ENCODE results near the gene ECPAS. TPM values are rescaled to one million over a fixed set of nuclear protein-coding genes. Genes with fewer than 3 reads are reported as not detected.
"Not testable (repeated sequence)": the region's sequence is repeated elsewhere in the genome, so short reads cannot be mapped to it uniquely, and the experiment has no call there.

ECPAS gene
- total RNA-seq, 2 donors from 2014 or later: 57.5 to 95.7 TPM

DNA sequence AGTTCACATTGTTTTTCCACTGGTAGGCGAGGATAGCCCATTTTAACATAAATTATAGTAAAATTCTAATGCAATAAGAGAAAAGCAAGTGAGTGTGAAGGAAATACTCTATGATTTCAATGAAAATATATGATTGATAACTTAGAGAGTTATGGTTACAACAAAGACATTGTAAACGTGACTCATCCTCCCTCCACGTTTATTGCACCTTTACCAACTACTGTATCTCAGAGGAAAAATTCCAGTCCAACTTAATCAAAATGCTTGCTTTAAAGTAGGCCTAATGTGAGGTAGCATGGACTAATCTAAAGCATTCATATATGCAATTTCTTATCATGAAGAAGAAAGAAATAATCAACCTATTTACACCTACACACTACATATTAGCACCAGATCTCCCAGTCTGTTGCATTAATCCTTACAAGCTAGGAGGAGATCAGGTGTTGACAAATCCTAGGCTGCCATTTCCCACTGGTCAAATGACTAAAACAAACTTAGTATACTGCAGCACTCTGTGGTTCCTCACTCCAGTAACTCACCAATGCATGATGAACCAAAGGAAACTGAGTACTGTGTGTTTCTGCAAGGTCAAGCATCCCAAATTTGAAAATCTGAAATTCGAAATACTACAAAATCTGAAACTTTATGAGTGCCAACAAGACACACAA lies 41.7 kb downstream of the ECPAS start:
- Mint-ChIP-seq H3K9me3 (no peaks in the 10 kb centered on the region), H3K27ac (no peak overlapping the region), H3K36me3 (peaks cover 23 to 29% of the 10 kb centered on the region in 2 donors)
- ATAC-seq: no peak
- no peak for DNase-seq (ENCODE audit: low spot score in 2 of 2)

GRCh38 chr9:111440226-111440625 lies 44.0 kb downstream of the ECPAS start:
- H3K36me3 Mint-ChIP-seq: peaks cover 21 to 27% of the 10 kb centered on the region in 2 donors
- no peak for DNase-seq (ENCODE audit: low spot score in 2 of 2)
- no peak overlapping the region for H3K27ac Mint-ChIP-seq
- ATAC-seq: no peak
- H3K9me3 Mint-ChIP-seq: no peaks in the 10 kb centered on the region

DNA sequence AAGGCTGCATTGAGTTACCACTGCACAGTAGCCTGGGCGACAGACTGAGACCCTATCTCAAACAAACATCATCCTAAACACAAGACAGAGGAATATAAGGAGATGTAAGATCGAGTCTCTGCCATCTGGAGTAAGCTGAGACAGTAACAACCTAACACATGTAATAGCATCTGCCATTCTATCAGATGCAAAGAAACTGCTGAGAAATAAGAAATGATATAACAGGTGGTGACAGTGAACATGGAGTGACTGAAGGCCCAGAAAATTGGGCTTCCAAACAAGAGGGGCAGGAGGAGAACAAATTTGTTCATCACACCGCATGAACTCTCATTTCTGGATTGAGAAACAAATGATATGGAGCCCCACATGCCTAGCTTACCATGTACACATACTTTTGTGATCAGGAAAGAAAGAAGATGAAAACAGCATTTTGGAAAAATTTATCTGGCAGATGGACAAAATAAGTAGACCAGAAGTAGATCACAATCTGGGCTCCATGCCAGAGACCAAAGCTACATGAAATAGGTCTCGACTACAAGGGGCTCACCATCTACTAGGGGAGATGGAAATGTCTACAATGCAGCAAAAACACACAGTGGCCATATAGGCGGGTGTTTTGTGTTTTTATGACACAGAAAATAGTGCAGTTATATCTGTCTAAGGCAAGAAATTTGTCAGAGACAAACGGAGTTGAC lies 45.5 kb downstream of the ECPAS start:
- Mint-ChIP-seq H3K9me3 (no peaks in the 10 kb centered on the region), H3K27ac (peak overlapping the region in 1 of 2 donors; percentile 57), H3K36me3 (peaks cover 13 to 22% of the 10 kb centered on the region in 2 donors)
- DNase-seq (ENCODE audit: low spot score in 2 of 2) (no peak), ATAC-seq (no peak)

DNA sequence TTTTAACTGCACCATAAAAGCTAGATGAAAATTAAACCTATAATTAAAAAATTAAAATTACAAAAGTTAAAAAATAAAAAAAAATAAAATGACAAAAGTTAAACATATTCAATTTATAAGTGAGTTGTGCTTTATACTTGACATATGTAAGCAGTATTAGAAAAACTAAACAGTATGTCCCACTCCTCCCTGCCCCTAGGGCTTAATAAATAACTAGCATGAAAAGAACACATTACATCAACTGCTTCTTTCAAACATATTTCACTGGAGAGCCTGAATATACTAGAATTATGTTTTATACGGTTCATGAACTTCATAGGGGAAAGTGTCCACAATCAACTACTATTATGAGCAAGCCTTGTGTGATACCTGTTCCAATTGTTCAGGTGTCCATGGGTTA lies 47.6 kb downstream of the ECPAS start:
- H3K27ac Mint-ChIP-seq: no peak overlapping the region
- ATAC-seq (no peak), DNase-seq (ENCODE audit: low spot score in 2 of 2) (no peak)
- peaks cover 15 to 24% of the 10 kb centered on the region in 2 donors for H3K36me3 Mint-ChIP-seq
- H3K9me3 Mint-ChIP-seq: no peaks in the 10 kb centered on the region

- no peak overlapping the region for H3K27ac Mint-ChIP-seq
- DNase-seq (ENCODE audit: low spot score in 2 of 2) (no peak), ATAC-seq (no peak)
- peaks cover 15 to 16% of the 10 kb centered on the region in 2 donors for H3K36me3 Mint-ChIP-seq
- H3K9me3 Mint-ChIP-seq: no peaks in the 10 kb centered on the region
Observed at GRCh38 chr9:111433082-111433481, 51.1 kb downstream of the ECPAS start.

- Mint-ChIP-seq H3K36me3 (peaks cover 16 to 26% of the 10 kb centered on the region in 2 donors), H3K9me3 (no peaks in the 10 kb centered on the region), H3K27ac (no peak overlapping the region)
- DNase-seq (ENCODE audit: low spot score in 2 of 2) (no peak), ATAC-seq (no peak)
Observed at GRCh38 chr9:111431684-111432083, 52.5 kb downstream of the ECPAS start.

- Mint-ChIP-seq H3K36me3 (peaks cover 12 to 36% of the 10 kb centered on the region in 2 donors), H3K27ac (no peak overlapping the region), H3K9me3 (no peaks in the 10 kb centered on the region)
- ATAC-seq (no peak), DNase-seq (ENCODE audit: low spot score in 2 of 2) (no peak)
Observed at GRCh38 chr9:111429175-111429574, 55.0 kb downstream of the ECPAS start.

DNA sequence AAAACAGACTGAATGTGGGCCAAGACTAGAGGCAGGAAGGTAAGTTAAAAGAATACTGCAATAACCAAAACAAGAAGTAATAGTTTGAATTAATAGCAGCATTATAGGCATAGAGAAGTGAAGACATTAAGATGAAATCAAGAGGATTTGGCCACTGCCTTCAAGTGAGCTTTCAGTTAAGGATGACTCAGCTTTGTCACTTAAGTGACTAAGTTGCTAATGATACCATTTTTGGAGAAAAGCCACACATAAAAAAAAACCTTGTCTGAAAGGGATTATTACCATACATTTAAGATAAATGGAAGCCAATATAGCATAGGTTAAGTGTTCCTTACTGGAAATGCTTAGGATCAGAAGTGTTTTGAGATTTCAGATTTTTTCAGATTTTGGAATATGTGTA lies 57.0 kb downstream of the ECPAS start:
- DNase-seq (ENCODE audit: low spot score in 2 of 2) (no peak), ATAC-seq (peak; percentile 48 to 66)
- Mint-ChIP-seq H3K9me3 (no peaks in the 10 kb centered on the region), H3K27ac (peak overlapping the region; percentile 24 to 44), H3K36me3 (peaks cover 13 to 42% of the 10 kb centered on the region in 2 donors)

- DNase-seq (ENCODE audit: low spot score in 2 of 2): no peak
- no peak for ATAC-seq
- H3K9me3 Mint-ChIP-seq: no peaks in the 10 kb centered on the region
- no peak overlapping the region for H3K27ac Mint-ChIP-seq
- peaks cover 8 to 34% of the 10 kb centered on the region in 2 donors for H3K36me3 Mint-ChIP-seq
Observed at GRCh38 chr9:111423389-111423788, 60.8 kb downstream of the ECPAS start.

DNA sequence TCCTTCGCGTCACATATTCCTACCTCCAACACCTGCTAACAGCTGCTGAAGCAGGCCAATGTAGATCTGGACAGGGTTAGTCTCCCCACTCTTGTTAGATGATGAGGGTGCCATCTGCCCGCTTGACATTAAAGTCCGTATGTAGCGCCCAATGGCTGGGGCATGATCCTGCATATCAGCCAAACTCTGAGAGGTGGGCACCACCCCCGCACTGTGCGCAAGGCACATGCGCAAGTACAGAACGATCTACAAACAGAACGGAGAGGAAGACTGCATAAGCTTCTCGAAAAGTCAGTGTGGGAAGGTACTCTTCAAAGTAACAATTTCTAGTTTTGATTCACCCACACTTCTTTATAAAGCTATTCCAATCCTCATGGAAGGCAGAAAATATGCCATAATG lies 69.8 kb downstream of the ECPAS start:
- no peak for DNase-seq (ENCODE audit: low spot score in 2 of 2)
- ATAC-seq: no peak

GRCh38 chr9:111413996-111414395 lies 70.2 kb downstream of the ECPAS start:
- DNase-seq (ENCODE audit: low spot score in 2 of 2) (no peak), ATAC-seq (no peak)
- Mint-ChIP-seq H3K27ac (no peak overlapping the region), H3K9me3 (no peaks in the 10 kb centered on the region), H3K36me3 (peaks cover 28 to 35% of the 10 kb centered on the region in 2 donors)

More for the DNA sequence above, 69.8 kb downstream of the ECPAS start:
- Mint-ChIP-seq H3K9me3 (no peaks in the 10 kb centered on the region), H3K27ac (peak overlapping the region in 1 of 2 donors; percentile 55), H3K36me3 (peaks cover 28 to 35% of the 10 kb centered on the region in 2 donors)

DNA sequence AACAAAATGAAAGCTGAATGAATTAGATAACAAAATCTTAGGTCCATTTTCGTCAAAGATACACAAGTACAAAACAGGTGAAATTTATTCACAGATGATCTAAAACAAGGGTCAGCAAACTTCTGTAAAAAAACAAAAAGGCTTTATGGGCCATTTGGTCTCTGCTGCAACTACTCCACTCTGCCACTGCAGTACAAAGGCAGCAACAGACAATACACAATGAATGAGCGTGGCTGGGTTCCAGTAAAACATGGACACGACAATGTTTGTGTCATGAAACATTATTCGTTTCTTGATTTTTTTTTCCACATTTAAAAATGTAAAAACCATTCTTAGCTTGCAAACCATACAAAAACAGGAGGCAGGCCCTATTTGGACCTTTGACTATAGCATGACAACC lies 71.9 kb downstream of the ECPAS start:
- H3K36me3 Mint-ChIP-seq: peaks cover 45 to 50% of the 10 kb centered on the region in 2 donors
- H3K27ac Mint-ChIP-seq: no peak overlapping the region
- ATAC-seq (no peak), DNase-seq (ENCODE audit: low spot score in 2 of 2) (no peak)
- H3K9me3 Mint-ChIP-seq: peaks cover 4% of the 10 kb centered on the region in 2 donors

- no peak for ATAC-seq
- peaks cover 42 to 54% of the 10 kb centered on the region in 2 donors for H3K36me3 Mint-ChIP-seq
Observed at GRCh38 chr9:111411266-111411665, 72.9 kb downstream of the ECPAS start.

DNA sequence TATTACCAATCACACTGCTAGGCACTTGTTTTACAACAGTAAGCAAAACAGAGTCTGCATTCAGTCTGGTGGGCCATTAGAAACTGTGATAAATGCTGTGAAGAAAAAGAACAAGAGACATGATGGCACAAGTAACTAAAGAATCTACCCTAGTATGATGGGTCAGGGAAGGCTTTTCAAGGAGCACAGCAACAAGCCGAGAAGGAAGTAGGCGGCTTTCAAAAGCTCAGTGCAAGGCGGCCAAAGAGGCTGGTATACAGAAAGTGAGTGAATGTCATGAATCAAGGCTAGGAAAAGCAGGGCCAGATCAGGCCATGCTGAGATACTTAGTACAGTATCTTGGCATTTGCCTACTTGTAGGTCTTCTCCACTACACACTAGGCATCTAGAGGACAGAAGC lies 76.4 kb downstream of the ECPAS start:
- peaks cover 55 to 74% of the 10 kb centered on the region in 2 donors for H3K36me3 Mint-ChIP-seq
- no peak for ATAC-seq
- peaks cover 4 to 8% of the 10 kb centered on the region in 2 donors for H3K9me3 Mint-ChIP-seq
- DNase-seq (ENCODE audit: low spot score in 2 of 2): no peak
- H3K27ac Mint-ChIP-seq: no peak overlapping the region

More at GRCh38 chr9:111411266-111411665, 72.9 kb downstream of the ECPAS start:
- Mint-ChIP-seq H3K27ac (no peak overlapping the region), H3K9me3 (peaks cover 4% of the 10 kb centered on the region in 2 donors)
- DNase-seq (ENCODE audit: low spot score in 2 of 2): no peak

- H3K36me3 Mint-ChIP-seq: peaks cover 61 to 86% of the 10 kb centered on the region in 2 donors
- DNase-seq (ENCODE audit: low spot score in 2 of 2) (no peak), ATAC-seq (no peak)
- H3K9me3 Mint-ChIP-seq: peaks cover 15 to 17% of the 10 kb centered on the region in 2 donors
- no peak overlapping the region for H3K27ac Mint-ChIP-seq
Observed at GRCh38 chr9:111405701-111406100, 78.5 kb downstream of the ECPAS start.

GRCh38 chr9:111401486-111401885 lies 82.7 kb downstream of the ECPAS start:
- not testable (repeated sequence) for ATAC-seq; H3K27ac Mint-ChIP-seq; DNase-seq (ENCODE audit: low spot score in 2 of 2)
- peaks cover 57 to 65% of the 10 kb centered on the region in 2 donors for H3K36me3 Mint-ChIP-seq
- peaks cover 13 to 19% of the 10 kb centered on the region in 2 donors for H3K9me3 Mint-ChIP-seq

- no peak for ATAC-seq
- no peak for DNase-seq (ENCODE audit: low spot score in 2 of 2)
- Mint-ChIP-seq H3K36me3 (peaks cover 48 to 55% of the 10 kb centered on the region in 2 donors), H3K27ac (peak overlapping the region in 1 of 2 donors; percentile 39), H3K9me3 (peaks cover 13 to 19% of the 10 kb centered on the region in 2 donors)
Observed at GRCh38 chr9:111400564-111400898, 83.7 kb downstream of the ECPAS start.

All from activated naive CD4-positive, alpha-beta T cell treated with anti-CD3 and anti-CD28 coated beads, Interleukin-2, amount 50 U/mL, for 72 hours (primary cell).